IMR-90 (cell line): Measurements from ENCODE around the gene ALCAM. TPM values are rescaled to one million over a fixed set of nuclear protein-coding genes. Genes with fewer than 3 reads are reported as not detected.
"Not testable (repeated sequence)": the region's sequence is repeated elsewhere in the genome, so short reads cannot be mapped to it uniquely, and the experiment has no call there.

ENCODE experiments used
- ATAC-seq: fragments of 200-7000 bp; cut with Tn5 transposase; 2 replicates; pipeline ENCODE4 v1.9.1; 2020; ENCODE audit warnings: low read depth, mild to moderate bottlenecking, moderate library complexity
- BruUV-seq: library from RNA; stranded (reverse); fragments of 400-500 nt; replicated peaks from 2 replicates; lab custom pipeline; 2021; lab: Mats Ljungman, UMichigan
- CTCF ChIA-PET: fragments of 300-600 bp; formaldehyde crosslinking; extraction: SDS; loops from one replicate; lab custom pipeline; 2021; ENCODE audit warnings: antibody characterized with exemption; lab: Yijun Ruan, JAX
- POLR2A ChIA-PET: fragments of 300-600 bp; sonication (Branson Sonifier 250); formaldehyde crosslinking; loops from one replicate; lab custom pipeline; 2022; ENCODE audit warnings: antibody characterized with exemption; ENCODE audit not compliant: unreplicated experiment; lab: Charles Lee
- DNase-seq: peaks from one replicate; pipeline ENCODE4 v3.0.0; 2013
- H2AFZ ChIP-seq: replicated peaks from 2 replicates; pipeline ENCODE3; 2013; ENCODE audit warnings: low read length, mild to moderate bottlenecking; ENCODE audit not compliant: poor library complexity
- H2AK5ac ChIP-seq: 2 replicates; pipeline ENCODE4 v1.6.1; 2013; ENCODE audit warnings: low read depth, low read length, inconsistent platforms
- H2AK9ac ChIP-seq: replicated peaks from 2 replicates; pipeline ENCODE3; 2013; ENCODE audit warnings: mild to moderate bottlenecking, low read depth, low read length, moderate library complexity; ENCODE audit not compliant: poor library complexity
- H2BK120ac ChIP-seq: 2 replicates; pipeline ENCODE4 v1.6.1; 2013; ENCODE audit warnings: low read depth, low read length, inconsistent platforms
- H2BK15ac ChIP-seq: 3 replicates; pipeline ENCODE4 v1.6.1; 2013; ENCODE audit warnings: low read depth, low read length, inconsistent platforms
- H2BK20ac ChIP-seq: 2 replicates; pipeline ENCODE4 v1.6.1; 2013; ENCODE audit warnings: low read depth, mild to moderate bottlenecking, inconsistent platforms, low read length, moderate library complexity
- H2BK5ac ChIP-seq: 2 replicates; pipeline ENCODE4 v1.6.1; 2013; ENCODE audit warnings: mild to moderate bottlenecking, low read depth, low read length, inconsistent platforms; ENCODE audit not compliant: poor library complexity, severe bottlenecking
- H3K14ac ChIP-seq: replicated peaks from 2 replicates; pipeline ENCODE4 v1.6.1; 2013; ENCODE audit warnings: low read depth, low read length, inconsistent platforms
- H3K18ac ChIP-seq: 2 replicates; pipeline ENCODE4 v1.6.1; 2013; ENCODE audit warnings: low read depth, low read length, control low read depth
- H3K23ac ChIP-seq: 2 replicates; pipeline ENCODE4 v1.6.1; 2013; ENCODE audit warnings: low read depth, low read length, inconsistent platforms
- H3K27ac ChIP-seq: 2 replicates; pipeline ENCODE4 v1.5.1; 2013; ENCODE audit warnings: mild to moderate bottlenecking, control low read depth, low read length; ENCODE audit not compliant: insufficient read depth
- H3K27me3 ChIP-seq: 2 replicates; pipeline ENCODE4 v1.6.1; 2013; ENCODE audit warnings: low read length; ENCODE audit not compliant: control insufficient read depth, insufficient read depth
- H3K36me3 ChIP-seq: 2 replicates; pipeline ENCODE4 v1.6.1; 2013; ENCODE audit warnings: low read length, mixed read lengths; ENCODE audit not compliant: control insufficient read depth, insufficient read depth
- H3K4ac ChIP-seq: 2 replicates; pipeline ENCODE4 v1.6.1; 2013; ENCODE audit warnings: low read depth, low read length, inconsistent platforms
- H3K4me1 ChIP-seq: 2 replicates; pipeline ENCODE4 v1.6.1; 2013; ENCODE audit warnings: low read length, mixed read lengths; ENCODE audit not compliant: control insufficient read depth, insufficient read depth
- H3K4me2 ChIP-seq: 2 replicates; pipeline ENCODE4 v1.6.1; 2013; ENCODE audit warnings: low read depth, mild to moderate bottlenecking, control low read depth, low read length, moderate library complexity
- H3K4me3 ChIP-seq: 2 replicates; pipeline ENCODE4 v1.5.1; 2013; ENCODE audit warnings: low read depth, mild to moderate bottlenecking, control low read depth, low read length, moderate library complexity; ENCODE audit not compliant: insufficient read depth
- H3K56ac ChIP-seq: 2 replicates; pipeline ENCODE4 v1.6.1; 2013; ENCODE audit warnings: low read length, inconsistent platforms; ENCODE audit not compliant: insufficient read depth; ENCODE audit errors: extremely low read depth
- H3K79me1 ChIP-seq, 2 experiments: 2 replicates each; pipeline ENCODE4 v1.6.1; 2013; ENCODE audit warnings: low read length in 2 of 2, inconsistent platforms in 1 of 2, low read depth in 1 of 2
- H3K9ac ChIP-seq: 2 replicates; pipeline ENCODE4 v1.6.1; 2013; ENCODE audit warnings: low read depth, low read length, control low read depth
- H3K9me1 ChIP-seq: 2 replicates; pipeline ENCODE4 v1.6.1; 2013; ENCODE audit warnings: low read length, inconsistent platforms; ENCODE audit not compliant: insufficient read depth
- H3K9me3 ChIP-seq: 2 replicates; pipeline ENCODE4 v1.6.1; 2013; ENCODE audit warnings: low read length; ENCODE audit not compliant: control insufficient read depth, insufficient read depth
- H4K20me1 ChIP-seq: 2 replicates; pipeline ENCODE4 v1.6.1; 2013; ENCODE audit warnings: low read length, inconsistent platforms; ENCODE audit not compliant: insufficient read depth
- H4K5ac ChIP-seq: 2 replicates; pipeline ENCODE4 v1.6.1; 2013; ENCODE audit warnings: mild to moderate bottlenecking, low read depth, low read length, control low read depth
- H4K8ac ChIP-seq, 2 experiments: 2 replicates each; pipeline ENCODE4 v1.6.1; 2013; ENCODE audit warnings: low read depth in 2 of 2, low read length in 2 of 2, control low read depth in 1 of 2, inconsistent platforms in 1 of 2
- H4K91ac ChIP-seq: 2 replicates; pipeline ENCODE4 v1.6.1; 2013; ENCODE audit warnings: low read depth, low read length, inconsistent platforms; ENCODE audit not compliant: insufficient read depth
- WGBS, 2 experiments: methylation state at CpG; one replicate each; pipeline versions ENCODE4 v1.1.5 to v1.1.7; 2013; ENCODE audit warnings: missing lambda C conversion rate in 2 of 2; ENCODE audit not compliant: insufficient read length in 1 of 2; ENCODE audit errors: extremely low coverage in 2 of 2; 5-methylcytosine and 5-hydroxymethylcytosine counted together
- dilution Hi-C: fragments of 300-500 bp; cut with HindIII; formaldehyde crosslinking; loops from one replicate; pipeline ENCODE4 v1.14.3; 2018; ENCODE audit warnings: low sequenced_read_pairs; ENCODE audit not compliant: unreplicated experiment
- in situ Hi-C: fragments of 300-500 bp; cut with MboI; formaldehyde crosslinking; loops from 3 replicates; pipeline ENCODE4 v1.14.3; 2019; ENCODE audit warnings: low sequenced_read_pairs, inconsistent platforms, mixed read lengths
- intact Hi-C: fragments of 100-400 bp; cut with micrococcal nuclease; formaldehyde crosslinking; loops from 2 replicates; pipeline ENCODE4 v1.10.0; 2022
- polyA plus RNA-seq, 3 experiments: library from polyadenylated mRNA; depleted of rRNA; stranded (reverse); fragments of >200 nt; gene quantifications; 2 replicates each; pipeline ENCODE4 v1.2.3, GENCODE V29; 2012; ENCODE audit warnings: low replicate concordance in 1 of 3
- total RNA-seq: library from RNA; depleted of rRNA; stranded (reverse); fragments of >200 nt; gene quantifications from 2 replicates; pipeline ENCODE4 v1.2.3, GENCODE V29; 2012

Gene ALCAM
- total and polyA plus RNA-seq, 2 of the 4 experiments (the other 2 are of a cell fraction) = 117 to 423 TPM

DNA sequence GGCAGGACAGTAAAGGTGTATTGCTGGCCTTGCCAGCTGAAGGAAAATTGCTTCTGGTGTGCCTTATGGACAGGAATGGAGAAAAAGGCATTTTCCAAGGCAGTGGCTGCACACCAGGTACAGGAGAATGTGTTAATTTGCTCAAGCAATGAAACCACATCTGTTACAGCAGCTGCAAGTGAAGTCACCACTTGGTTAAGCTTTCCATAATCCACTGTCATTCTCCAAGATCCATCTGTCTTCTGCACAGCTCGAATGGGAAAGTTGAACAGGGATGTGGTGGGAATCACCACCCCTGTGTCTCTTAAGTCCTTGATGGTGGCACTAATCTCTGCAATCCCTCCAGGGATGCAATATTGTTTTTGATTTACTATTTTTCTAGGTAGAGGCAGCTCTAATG is 236.8 kb downstream of the ALCAM start:
- H3K4me3 ChIP-seq, BruUV-seq, H4K20me1 ChIP-seq, H2BK15ac ChIP-seq, H3K56ac ChIP-seq, H3K4me2 ChIP-seq, H3K36me3 ChIP-seq, dilution Hi-C loops, H3K9ac ChIP-seq, H3K79me1 ChIP-seq, H2BK20ac ChIP-seq, H4K8ac ChIP-seq, in situ Hi-C loops, H3K4ac ChIP-seq, H2AK9ac ChIP-seq, H2AK5ac ChIP-seq, H3K4me1 ChIP-seq, intact Hi-C loops, ATAC-seq, H3K27ac ChIP-seq, H3K18ac ChIP-seq, H4K5ac ChIP-seq, H3K14ac ChIP-seq, CTCF ChIA-PET, H4K91ac ChIP-seq, H2BK120ac ChIP-seq, H3K9me3 ChIP-seq, H2AFZ ChIP-seq, H3K9me1 ChIP-seq, DNase-seq, H3K23ac ChIP-seq, POLR2A ChIA-PET, H3K27me3 ChIP-seq: not testable (repeated sequence)
- peak overlapping the region; percentile 19 for H2BK5ac ChIP-seq
- no CpG with 5 or more reads among the region's 1 CpG for WGBS, 2 experiments
